ENCODE results near the gene HAND2. TPM values are rescaled to one million over a fixed set of nuclear protein-coding genes. Genes with fewer than 3 reads are reported as not detected.

Gene HAND2
- total and polyA plus RNA-seq, 2 of the 8 experiments (the other 6 are each of a cell fraction or from before 2014, with no cell fraction given) = 0.05 TPM; not detected in 1

DNA sequence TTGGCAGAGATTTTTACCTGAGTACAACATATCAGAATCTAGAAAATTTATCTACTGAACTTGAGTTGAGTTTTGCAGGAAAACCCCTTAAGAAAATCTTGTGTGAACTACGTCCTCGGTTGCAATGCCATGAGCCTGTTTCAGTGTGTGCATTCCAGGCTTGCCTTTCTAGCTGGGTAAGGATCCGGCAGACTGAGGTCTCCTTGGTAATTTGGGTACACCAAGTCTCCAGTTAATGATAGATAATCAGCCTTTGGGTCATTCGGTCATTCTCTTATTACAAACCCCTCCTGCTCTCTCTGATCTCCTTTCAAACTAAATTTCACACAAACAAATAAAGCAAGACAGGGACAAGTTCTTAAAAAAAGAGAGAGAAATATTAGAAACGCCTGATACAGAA, 5.9 kb upstream of the HAND2 start:
- H2BK12ac ChIP-seq (ENCODE audit: low read depth, low read length) = no peak overlapping the region
- H4K91ac ChIP-seq (replicated peaks; ENCODE audit: insufficient read length, low read length) = no peak overlapping the region
- no peak overlapping the region for H2BK120ac ChIP-seq (replicated peaks; ENCODE audit: low read depth, low read length)
- H2BK15ac ChIP-seq (ENCODE audit: low read length) = no peak overlapping the region
- peaks cover 14 to 39% of the 10 kb centered on the region in 2 experiments for H4K20me1 ChIP-seq (replicated peaks in 1 of 2; ENCODE audit: control insufficient read depth in 1 of 2, insufficient read depth in 2 of 2, low read length in 2 of 2)
- ChIA-PET POLR2A (ENCODE audit: partially characterized antibody) (interaction anchor here (0.6 kb wide), 1 partner anchor 9 kb away, joined by 3 read pairs; no protein-coding TSS in a partner anchor), CTCF (ENCODE audit: partially characterized antibody) (interaction anchor here (0.7 to 4.5 kb wide), 8 partner anchors 9 to 228 kb away, joined by 3 to 28 read pairs (median 10); no protein-coding TSS in a partner anchor)
- H3K9me3 ChIP-seq (ENCODE audit: insufficient read depth in 2 of 2, low read depth in 1 of 2, low read length in 1 of 2) = no peaks in the 10 kb centered on the region
- no peak overlapping the region for H3K4ac ChIP-seq (replicated peaks; ENCODE audit: insufficient read length, low read depth, low read length)
- no peak overlapping the region for H4K8ac ChIP-seq (ENCODE audit: extremely low read depth, insufficient read depth, low read length)
- no peak for FAIRE-seq
- H3K79me2 ChIP-seq (ENCODE audit: control insufficient read depth in 1 of 2, insufficient read depth in 2 of 2, low read length in 2 of 2) = no peaks in the 10 kb centered on the region
- H3K4me2 ChIP-seq (ENCODE audit: insufficient read depth in 1 of 2, low read depth in 2 of 2, low read length in 2 of 2) = no peak overlapping the region
- H3K27me3 ChIP-seq (replicated peaks in 1 of 4; ENCODE audit: control insufficient read depth in 3 of 4, extremely low read depth in 1 of 4, insufficient read depth in 3 of 4, low read length in 3 of 4) = peaks cover 92 to 100% (median 98%) of the 10 kb centered on the region in 4 experiments
- no peak overlapping the region for H3K14ac ChIP-seq (ENCODE audit: insufficient read length)
- no peaks in the 10 kb centered on the region for H3K79me1 ChIP-seq (ENCODE audit: low read depth, low read length)
- H2BK5ac ChIP-seq (ENCODE audit: low read depth, low read length) = no peak overlapping the region
- no peak overlapping the region for H3K23ac ChIP-seq (ENCODE audit: insufficient read length)
- no peak overlapping the region for H3K9ac ChIP-seq (replicated peaks in 1 of 4; ENCODE audit: extremely low read depth in 1 of 4, low read depth in 3 of 4, low read length in 3 of 4)
- no peak overlapping the region for H4K5ac ChIP-seq (ENCODE audit: insufficient read length, low read depth, low read length)
- H3K56ac ChIP-seq (replicated peaks; ENCODE audit: insufficient read length, low read depth, low read length) = no peak overlapping the region
- H2AFZ ChIP-seq (ENCODE audit: low read length) = no peak overlapping the region
- H3K36me3 ChIP-seq (ENCODE audit: control insufficient read depth in 2 of 4, insufficient read depth in 4 of 4, low read length in 3 of 4) = peaks cover 0 to 13% (median 0%) of the 10 kb centered on the region in 4 experiments; a peak in 1 of 8 replicates
- TF ChIP-seq CHD1 (IDR thresholded peaks at IDR 0.05; ENCODE audit: low read depth, low read length) (no peak), CBX8 (IDR thresholded peaks at IDR 0.05; ENCODE audit: borderline replicate concordance, low read depth, low read length) (0 out of 2 replicates have a peak, but pooled peaks have one; percentile 60)
- peaks cover 5% of the 10 kb centered on the region; the same call in 1 of the 2 replicates for H3K23me2 ChIP-seq (ENCODE audit: low read depth, low read length)
- no peak overlapping the region for H2AK5ac ChIP-seq (ENCODE audit: low read depth, low read length)
- peaks cover 3 to 15% (median 10%) of the 10 kb centered on the region in 4 experiments for H3K4me1 ChIP-seq (replicated peaks in 1 of 4; ENCODE audit: control insufficient read depth in 3 of 4, insufficient read depth in 4 of 4, low read length in 3 of 4)
- H3K18ac ChIP-seq (ENCODE audit: extremely low read depth, low read length) = no peak overlapping the region
- no peak overlapping the region for H3K27ac ChIP-seq (ENCODE audit: low read depth, low read length)
- no peak for DNase-seq (ENCODE audit: low read depth in 1 of 2, low spot score in 2 of 2)
- WGBS, 2 experiments (ENCODE audit: extremely low coverage in 1 of 2, insufficient coverage in 1 of 2, insufficient read length in 1 of 2, insufficient replicate concordance in 2 of 2, low coverage in 1 of 2, low lambda C conversion rate in 2 of 2, missing lambda C conversion rate in 1 of 2) = 35% methylated on average over 5 of the region's 5 CpGs; no CpG with 5 or more reads in 1 of the 2 experiments
- no peak overlapping the region for H2BK20ac ChIP-seq (ENCODE audit: low read length)
- H3K4me3 ChIP-seq (ENCODE audit: extremely low read depth in 1 of 4, insufficient read depth in 2 of 4, low read depth in 3 of 4, low read length in 4 of 4) = no peak overlapping the region
